GM12878 (cell line): ENCODE results near the gene MAPK9. TPM values are rescaled to one million over a fixed set of nuclear protein-coding genes. Genes with fewer than 3 reads are reported as not detected.

Experiments
- BHLHE40 ChIP-seq, 2 experiments: fragments of 450-650 bp in 1 of 2; IDR thresholded peaks; 2 replicates each; pipeline ENCODE4 v1.6.1; 2011 to 2017; ENCODE audit warnings: low read depth in 2 of 2, borderline replicate concordance in 1 of 2, improper control_type of control experiment in 1 of 2, low read length in 1 of 2, mild to moderate bottlenecking in 1 of 2
- CHD2 ChIP-seq: IDR thresholded peaks from 2 replicates; pipeline ENCODE4 v1.6.1; 2011; ENCODE audit warnings: low read depth, low read length, improper control_type of control experiment, borderline replicate concordance
- E4F1 ChIP-seq: fragments of 450-650 bp; IDR thresholded peaks from 2 replicates; pipeline ENCODE4 v1.6.1; 2018; ENCODE audit warnings: borderline replicate concordance, mild to moderate bottlenecking; ENCODE audit not compliant: partially characterized antibody
- FOXK2 ChIP-seq: fragments of 450-650 bp; IDR thresholded peaks from 2 replicates; pipeline ENCODE4 v1.6.1; 2017; ENCODE audit warnings: mild to moderate bottlenecking, moderate library complexity
- IRF5 ChIP-seq: fragments of 450-650 bp; IDR thresholded peaks from 2 replicates; pipeline ENCODE4 v1.6.1; 2017; ENCODE audit warnings: borderline replicate concordance
- MEF2A ChIP-seq: IDR thresholded peaks from 2 replicates; pipeline ENCODE4 v1.6.1; 2011; ENCODE audit warnings: low read depth, mild to moderate bottlenecking, low read length, moderate library complexity; ENCODE audit not compliant: insufficient read depth
- NFYB ChIP-seq: IDR thresholded peaks from 2 replicates; pipeline ENCODE4 v1.6.1; 2011; ENCODE audit warnings: low read depth, mild to moderate bottlenecking, low read length, improper control_type of control experiment, moderate library complexity; ENCODE audit not compliant: insufficient read depth
- NR2F1 ChIP-seq: fragments of 450-650 bp; conservative IDR thresholded peaks from 2 replicates; pipeline ENCODE4 v1.6.1; 2017; ENCODE audit warnings: mild to moderate bottlenecking
- PBX3 ChIP-seq: IDR thresholded peaks from 2 replicates; pipeline ENCODE4 v1.6.1; 2011; ENCODE audit warnings: mild to moderate bottlenecking, low read depth, low read length, moderate library complexity; ENCODE audit not compliant: insufficient replicate concordance
- POLR2A ChIP-seq: IDR thresholded peaks from 2 replicates; pipeline ENCODE4 v1.6.1; 2011; ENCODE audit warnings: low read depth, mild to moderate bottlenecking, low read length
- POLR2AphosphoS2 ChIP-seq: IDR thresholded peaks from 2 replicates; pipeline ENCODE4 v1.6.1; 2011; ENCODE audit warnings: low read depth, mild to moderate bottlenecking, low read length, improper control_type of control experiment, moderate library complexity
- PRDM15 ChIP-seq: fragments of 450-650 bp; formaldehyde crosslinking; IDR thresholded peaks from 2 replicates; pipeline ENCODE4 v1.4.0; 2020; ENCODE audit warnings: mild to moderate bottlenecking, moderate library complexity
- RELA ChIP-seq: fragments of 450-650 bp; IDR thresholded peaks from 2 replicates; pipeline ENCODE4 v1.8.0; 2014; ENCODE audit warnings: borderline replicate concordance; ENCODE audit not compliant: partially characterized antibody
- YY1 ChIP-seq: IDR thresholded peaks from 2 replicates; pipeline ENCODE4 v1.6.1; 2011; ENCODE audit warnings: low read depth, mild to moderate bottlenecking, low read length
- ZNF592 ChIP-seq: fragments of 450-650 bp; IDR thresholded peaks from 2 replicates; pipeline ENCODE4 v1.6.1; 2017; ENCODE audit warnings: mild to moderate bottlenecking, moderate library complexity
- polyA plus RNA-seq, 11 experiments: library from polyadenylated mRNA; depleted of rRNA in 4 of 11; unstranded in 6 of 11; stranded (reverse) in 5 of 11; fragments of >200 nt; fragmentation: Nextera tagmentation in 4 of 11; fragmentation: Illumina TruSeq in 1 of 11; extraction: Ambion mirVana in 4 of 11; extraction: Trizol in 1 of 11; gene quantifications; 1 replicate in 1 of 11; 2 replicates in 10 of 11; pipeline versions ENCODE4 v1.2.1 to v1.2.3, GENCODE V29; 2011 to 2016; ENCODE audit warnings: inconsistent platforms in 2 of 11, missing spikeins in 2 of 11, low read depth in 1 of 11
- total RNA-seq, 4 experiments: library from RNA; depleted of rRNA in 3 of 4; stranded (reverse); fragments of >200 nt in 3 of 4; fragmentation: Illumina TruSeq in 1 of 4; extraction: Trizol in 1 of 4; gene quantifications; 2 replicates each; pipeline versions ENCODE4 v1.2.1 to v1.2.3, GENCODE V29; 2013 to 2021

MAPK9 gene
- total and polyA plus RNA-seq, 10 of the 15 experiments (the other 5 are each of a cell fraction or from before 2014, with no cell fraction given) = 2.1 to 52.9 (median 21.7) TPM

- no peak for TF ChIP-seq RELA
- TF ChIP-seq NFYB = peak; percentile 92
- TF ChIP-seq IRF5 = no peak
- TF ChIP-seq NR2F1 = peak; percentile 84
- TF ChIP-seq POLR2AphosphoS2 = no peak
- TF ChIP-seq ZNF592 = no peak
- no peak for TF ChIP-seq PRDM15
- no peak for TF ChIP-seq E4F1
- peak; percentile 97 for TF ChIP-seq PBX3
- TF ChIP-seq POLR2A = peak; percentile 80
- TF ChIP-seq BHLHE40 (IDR thresholded peaks at IDR 0.05; ENCODE audit: borderline replicate concordance in 1 of 2, low read depth in 2 of 2, low read length in 1 of 2) = peak in 1 of 2 experiments; percentile 78; a peak in 2 of 4 replicates
- peak; percentile 68; the same call in 1 of the 2 replicates for TF ChIP-seq YY1
- no peak for TF ChIP-seq MEF2A
- TF ChIP-seq FOXK2 = no peak
- peak; percentile 81 for TF ChIP-seq CHD2
Measured at GRCh38 chr5:180291943-180292831, at the start of gene MAPK9 (continued).
